HG03280 (cell line): ENCODE measurements around the gene SOX5.

Experiments used
- ATAC-seq: cut with Tn5 transposase; IDR thresholded peaks from one replicate; pipeline ENCODE4 v1.9.1; 2021; ENCODE audit warnings: mild to moderate bottlenecking, moderate library complexity; ENCODE audit not compliant: unreplicated experiment

SOX5 gene

DNA sequence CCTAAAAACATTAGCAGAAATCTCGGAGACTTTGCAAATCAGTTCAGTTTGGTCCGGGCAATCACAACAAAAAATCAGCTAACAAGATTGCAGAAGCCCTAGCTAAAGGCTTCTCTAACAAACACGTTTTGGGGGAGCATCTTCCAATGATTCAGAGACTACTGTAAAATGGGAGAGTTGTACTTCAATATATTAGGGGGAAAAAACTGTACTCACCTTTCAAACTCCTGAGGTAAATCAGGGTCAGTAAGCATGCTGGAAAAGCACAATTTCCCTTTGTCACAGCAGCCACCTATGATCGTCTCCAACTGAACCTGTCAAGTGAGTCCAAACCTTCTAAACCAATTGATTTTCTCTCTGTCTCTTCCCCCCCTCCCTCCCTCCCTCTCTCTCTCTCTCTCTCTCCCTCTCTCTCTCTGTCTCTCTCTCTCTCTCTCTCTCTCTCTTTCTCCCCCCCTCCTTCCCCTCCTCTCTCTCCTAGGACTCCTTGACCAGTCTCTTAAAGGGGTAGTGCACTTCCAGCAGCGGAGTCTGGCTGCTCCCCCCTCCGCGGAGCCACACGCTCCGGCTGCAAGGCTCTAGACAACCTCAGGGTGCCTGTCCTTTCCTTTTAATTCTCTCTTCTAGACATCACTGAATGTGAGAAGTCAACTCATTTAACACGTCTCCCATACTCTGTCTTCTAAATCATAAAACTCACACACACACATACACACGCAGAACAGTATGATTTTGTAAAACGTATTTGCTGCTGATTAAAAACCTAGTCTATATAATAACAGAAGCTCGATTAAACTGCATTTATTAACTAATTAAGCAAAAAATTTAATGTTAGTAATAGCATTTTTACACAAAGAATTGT, at the start of gene SOX5:
SOX5 (minus strand) TSS at position 323 of the 862 bp plus-strand sequence; CDS start at position 254, 69 bp downstream.
- no peak for ATAC-seq

DNA sequence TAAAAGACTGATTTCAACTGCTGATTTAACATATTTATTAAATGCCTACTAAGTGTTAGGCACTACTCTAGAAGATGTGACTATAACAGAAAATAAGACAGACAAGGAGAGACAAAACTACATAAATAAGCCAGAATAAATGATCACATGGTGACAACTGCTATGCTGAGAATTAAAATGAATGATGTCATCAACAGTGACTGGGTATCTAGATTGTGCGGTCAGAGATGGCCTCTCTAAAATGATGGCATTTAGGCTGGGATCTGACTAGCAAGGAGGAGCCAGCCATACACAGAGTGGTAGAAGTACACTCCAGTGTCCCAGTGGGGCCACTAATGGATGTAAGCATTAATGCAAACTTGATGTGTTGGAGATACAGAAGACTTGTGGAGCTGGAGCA, 37.6 kb upstream of the SOX5 start:
- ATAC-seq: no peak

- no peak for ATAC-seq
Measured at GRCh38 chr12:23980826-23981225, 31.4 kb upstream of the SOX5 start.

DNA sequence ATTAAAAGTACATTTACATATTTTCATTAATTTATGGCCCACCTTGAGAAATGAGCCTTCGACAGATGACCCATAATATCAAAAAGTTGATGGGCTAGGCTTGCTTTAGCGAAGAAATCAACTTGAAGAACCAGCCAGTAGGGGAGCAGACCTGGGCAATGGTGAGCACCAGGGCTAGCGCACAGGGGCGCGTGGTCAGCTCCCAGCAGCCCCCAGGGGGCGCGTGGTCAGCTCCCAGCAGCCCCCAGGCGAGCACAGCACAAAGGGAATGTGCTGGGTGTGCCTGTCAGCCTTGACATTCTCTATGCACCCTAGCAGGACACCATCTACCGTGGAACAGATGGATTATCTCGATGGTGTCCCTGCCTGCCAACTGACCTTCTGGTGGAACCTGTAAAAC, 15.3 kb upstream of the SOX5 start:
- no peak for ATAC-seq

- ATAC-seq: no peak
Measured at GRCh38 chr12:23959826-23960225, 10.4 kb upstream of the SOX5 start.

GRCh38 chr12:23954332-23954731, 4.9 kb upstream of the SOX5 start:
- no peak for ATAC-seq

- ATAC-seq: no peak
Measured at GRCh38 chr12:23952071-23952470, 2.6 kb upstream of the SOX5 start.

GRCh38 chr12:23950775-23951451, 1.4 kb upstream of the SOX5 start:
- no peak for ATAC-seq

DNA sequence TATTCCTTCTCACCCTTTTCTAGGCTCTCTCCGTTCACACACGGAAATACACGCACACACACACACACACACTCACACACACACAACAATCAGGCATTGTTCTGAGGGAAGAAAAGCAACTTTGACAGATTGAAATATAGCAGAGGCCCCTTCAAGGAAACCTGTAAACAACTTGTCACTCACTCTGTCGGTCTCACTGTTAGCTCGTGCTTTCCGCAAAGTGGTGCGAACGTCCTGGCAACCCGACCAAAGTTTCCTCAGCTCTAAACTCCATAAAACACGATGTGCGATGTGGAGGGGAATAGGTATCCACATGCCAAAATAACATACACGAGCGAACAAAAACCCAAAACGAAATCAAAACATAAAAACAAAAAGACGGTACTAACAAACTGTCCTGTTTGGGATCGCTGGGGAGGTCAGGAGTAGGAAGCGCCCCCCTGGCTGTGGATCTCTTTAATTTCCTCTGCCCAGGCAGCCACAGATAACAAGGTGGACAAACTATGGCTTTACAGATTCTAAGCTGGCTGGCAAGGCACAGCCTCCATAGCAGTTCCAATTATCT, 822 bp upstream of the SOX5 start:
- ATAC-seq: no peak

DNA sequence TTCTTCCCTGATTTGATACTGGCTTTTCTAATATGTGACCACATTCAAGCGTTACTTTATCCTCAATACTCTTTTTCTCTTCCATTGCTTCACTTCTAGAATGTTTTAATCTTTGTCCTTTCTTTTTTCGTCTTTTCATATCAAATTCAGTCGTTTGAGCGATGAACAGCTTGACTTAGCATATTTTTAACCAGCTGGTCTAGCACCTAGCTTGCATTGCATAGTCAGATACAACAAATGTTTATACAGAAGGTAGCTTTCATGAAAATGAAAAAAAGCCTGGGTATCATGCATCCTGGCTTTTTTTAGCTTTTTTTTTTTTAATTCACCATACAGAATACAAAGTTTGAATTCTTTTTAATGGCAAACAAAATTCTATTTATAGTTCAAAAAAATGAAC, 1.2 kb downstream of the SOX5 start:
- ATAC-seq: no peak

- ATAC-seq: no peak
Measured at GRCh38 chr12:23947395-23947794, 2.1 kb downstream of the SOX5 start.

- ATAC-seq: no peak
Measured at GRCh38 chr12:23945249-23945648, 4.2 kb downstream of the SOX5 start.

GRCh38 chr12:23944067-23944466, 5.4 kb downstream of the SOX5 start:
- ATAC-seq: no peak

DNA sequence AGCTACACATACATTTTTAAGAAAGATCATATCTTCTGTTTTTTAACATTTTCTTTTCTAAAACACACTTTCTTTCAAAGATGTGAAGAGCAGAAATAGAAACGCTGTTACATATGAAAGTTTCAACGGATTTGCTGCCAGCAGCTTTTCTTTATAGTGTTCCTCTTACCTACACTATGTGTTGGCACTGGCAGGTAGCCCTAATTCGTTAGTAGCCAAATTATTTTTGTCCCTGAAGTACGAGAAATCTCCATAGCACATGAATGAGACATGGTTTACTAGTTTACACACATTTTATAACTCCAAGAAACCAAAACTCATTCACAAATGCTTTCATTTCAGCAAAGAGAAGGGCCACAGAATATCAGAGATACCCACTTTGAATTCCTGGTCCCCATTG, 6.6 kb downstream of the SOX5 start:
- ATAC-seq: no peak

DNA sequence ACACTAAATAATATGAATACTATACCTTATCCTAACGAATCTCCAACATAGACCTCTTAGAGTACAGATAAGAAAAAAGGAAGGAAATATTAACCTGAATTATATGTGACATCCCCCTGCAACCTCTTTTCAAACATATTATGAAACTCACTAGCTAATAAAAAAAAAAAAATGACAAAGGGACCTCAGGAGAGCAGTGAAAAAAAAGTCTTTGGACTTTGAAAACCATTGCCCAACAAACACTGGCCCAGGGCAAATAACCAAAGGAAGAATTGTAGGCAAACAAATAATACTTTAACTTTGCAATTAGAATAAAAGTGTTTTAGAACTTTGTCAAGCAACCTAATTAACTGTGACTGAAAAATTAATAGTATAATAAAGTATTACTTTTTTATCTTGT, 7.7 kb downstream of the SOX5 start:
- no peak for ATAC-seq

DNA sequence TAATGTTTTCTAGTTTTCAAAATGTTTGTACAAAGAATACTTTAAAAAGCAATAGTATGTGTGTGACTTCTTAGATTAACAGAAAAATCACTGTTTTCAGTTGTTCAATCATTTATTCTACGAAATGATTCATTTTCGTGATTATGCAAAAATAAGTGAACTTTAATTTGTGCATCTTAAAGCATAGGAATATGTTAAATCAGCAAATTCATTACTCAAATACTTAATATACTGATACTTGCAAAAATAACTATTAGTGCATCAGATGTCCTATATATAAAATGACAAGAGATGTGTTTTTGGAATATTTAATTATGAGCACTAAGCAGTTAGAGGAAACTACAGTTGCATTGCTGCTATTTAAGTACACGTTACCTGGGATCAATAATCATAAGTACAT, 11.0 kb downstream of the SOX5 start:
- ATAC-seq: no peak

DNA sequence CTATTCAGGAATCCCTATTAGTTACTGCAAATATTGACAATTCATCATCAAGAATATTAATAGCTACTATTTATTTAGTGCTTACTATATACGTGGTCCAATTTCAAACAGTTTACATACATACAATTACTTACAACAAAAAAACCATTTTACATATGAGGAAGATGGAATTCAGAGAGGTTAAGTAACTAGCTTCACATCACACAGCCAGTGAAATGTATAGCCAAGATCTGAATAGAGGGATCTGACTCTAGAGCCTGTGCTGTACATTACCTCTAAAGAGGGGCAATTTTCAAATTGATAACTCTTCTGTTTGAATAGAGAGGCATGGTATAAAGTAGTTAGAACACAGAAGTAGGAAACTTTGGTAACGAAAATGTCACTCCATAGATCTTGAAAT, 18.3 kb downstream of the SOX5 start:
- ATAC-seq: no peak

- ATAC-seq: no peak
Measured at GRCh38 chr12:23930599-23930998, 18.9 kb downstream of the SOX5 start.

- ATAC-seq: no peak
Measured at GRCh38 chr12:23929906-23930305, 19.6 kb downstream of the SOX5 start.

DNA sequence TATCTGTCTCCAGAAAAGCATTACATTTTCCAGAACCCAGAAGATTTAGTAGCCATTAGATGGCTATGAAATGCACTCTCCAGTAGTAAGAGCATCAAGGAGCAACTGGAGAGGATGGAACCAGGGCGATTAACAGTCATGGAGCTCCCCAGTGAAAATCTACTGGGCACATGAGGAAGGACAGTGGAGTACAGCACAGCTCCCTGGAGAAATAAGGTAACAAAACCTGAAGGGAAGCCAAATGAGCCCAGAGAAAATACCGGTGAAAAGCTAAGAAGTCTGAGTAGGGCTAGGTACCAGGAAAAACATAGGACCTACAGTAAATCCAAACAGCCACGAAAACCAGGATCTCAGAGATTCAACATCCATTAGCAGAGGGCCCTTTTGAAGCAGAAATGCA, 21.6 kb downstream of the SOX5 start:
- ATAC-seq: no peak

- no peak for ATAC-seq
Measured at GRCh38 chr12:23921099-23921856, 28.2 kb downstream of the SOX5 start.
